ENCODE data around the gene TRPC4AP. TPM values are rescaled to one million over a fixed set of nuclear protein-coding genes. Genes with fewer than 3 reads are reported as not detected.

Gene TRPC4AP
- total RNA-seq, 3 donors from 2014 or later, result 49.6 to 60.5 (median 53.8) TPM

- DNase-seq (no peak), ATAC-seq (no peak)
- intact Hi-C loops (cut with DNase I, micrococcal nuclease), result no loop called here
- H3K36me3 ChIP-seq (ENCODE audit: low read depth), result no peaks in the 10 kb centered on the region
- H3K4me3 ChIP-seq, result no peak overlapping the region
- TF ChIP-seq CTCF (IDR thresholded peaks at IDR 0.05), result no peak
- H3K4me1 ChIP-seq (ENCODE audit: low read depth), result no peaks in the 10 kb centered on the region
- no peaks in the 10 kb centered on the region for H3K9me3 ChIP-seq
These were observed 101.9 kb downstream of the TRPC4AP start for GRCh38 chr20:34990661-34991214.

GRCh38 chr20:34990231-34990630 lies 102.4 kb downstream of the TRPC4AP start:
- ATAC-seq (no peak), DNase-seq (no peak)
- Histone ChIP-seq H3K4me1 (ENCODE audit: low read depth) (no peaks in the 10 kb centered on the region), H3K36me3 (ENCODE audit: low read depth) (no peaks in the 10 kb centered on the region), H3K4me3 (no peak overlapping the region), H3K9me3 (no peaks in the 10 kb centered on the region)
- TF ChIP-seq CTCF (IDR thresholded peaks at IDR 0.05), result no peak
- intact Hi-C loops (cut with DNase I, micrococcal nuclease), result no loop called here

- Histone ChIP-seq H3K4me1 (ENCODE audit: low read depth) (peaks cover 1% of the 10 kb centered on the region), H3K36me3 (ENCODE audit: low read depth) (no peaks in the 10 kb centered on the region), H3K4me3 (no peak overlapping the region), H3K9me3 (no peaks in the 10 kb centered on the region)
- no peak for TF ChIP-seq CTCF (IDR thresholded peaks at IDR 0.05)
- ATAC-seq (no peak), DNase-seq (no peak)
- intact Hi-C loops (cut with DNase I, micrococcal nuclease), result no loop called here
These were observed 102.9 kb downstream of the TRPC4AP start for GRCh38 chr20:34989670-34990069.

- DNase-seq (no peak), ATAC-seq (no peak)
- Histone ChIP-seq H3K4me3 (no peak overlapping the region), H3K36me3 (ENCODE audit: low read depth) (no peaks in the 10 kb centered on the region), H3K9me3 (no peaks in the 10 kb centered on the region), H3K4me1 (ENCODE audit: low read depth) (peaks cover 7% of the 10 kb centered on the region)
- intact Hi-C loops (cut with DNase I, micrococcal nuclease), result no loop called here
- no peak for TF ChIP-seq CTCF (IDR thresholded peaks at IDR 0.05)
These were observed 103.5 kb downstream of the TRPC4AP start for GRCh38 chr20:34989118-34989517.

GRCh38 chr20:34988191-34988540 lies 104.4 kb downstream of the TRPC4AP start:
- H3K4me1 ChIP-seq (ENCODE audit: low read depth), result peaks cover 15% of the 10 kb centered on the region
- intact Hi-C loops (cut with DNase I, micrococcal nuclease), result no loop called here
- no peaks in the 10 kb centered on the region for H3K9me3 ChIP-seq
- no peak overlapping the region for H3K4me3 ChIP-seq
- no peaks in the 10 kb centered on the region for H3K36me3 ChIP-seq (ENCODE audit: low read depth)
- ATAC-seq, result no peak
- DNase-seq, result peak in 1 of 3 donors; percentile 36
- TF ChIP-seq CTCF (IDR thresholded peaks at IDR 0.05), result no peak
